Femur (tissue), 1 donor: ENCODE data around the gene TBC1D22A.

ENCODE experiments used
- DNase-seq: peaks from one replicate; pipeline ENCODE4 v3.0.0-alpha.2; 2017

TBC1D22A gene

GRCh38 chr22:46893281-46894020 is 131.0 kb downstream of the TBC1D22A start:
- DNase-seq, result no peak

GRCh38 chr22:46894081-46894671 is 131.7 kb downstream of the TBC1D22A start:
- DNase-seq, result no peak

GRCh38 chr22:46894851-46895640 is 132.6 kb downstream of the TBC1D22A start:
- no peak for DNase-seq

- no peak for DNase-seq
Observed at GRCh38 chr22:46895753-46896152, 133.3 kb downstream of the TBC1D22A start.

GRCh38 chr22:46896166-46896565 is 133.7 kb downstream of the TBC1D22A start:
- no peak for DNase-seq

- no peak for DNase-seq
Observed at GRCh38 chr22:46896568-46897245, 134.3 kb downstream of the TBC1D22A start.

- no peak for DNase-seq
Observed at GRCh38 chr22:46897246-46897623, 134.8 kb downstream of the TBC1D22A start.

GRCh38 chr22:46900549-46900948 is 138.1 kb downstream of the TBC1D22A start:
- DNase-seq, result no peak

- DNase-seq, result no peak
Observed at GRCh38 chr22:46902436-46902835, 140.0 kb downstream of the TBC1D22A start.

- DNase-seq, result no peak
Observed at GRCh38 chr22:46902998-46903916, 140.8 kb downstream of the TBC1D22A start.

GRCh38 chr22:46905415-46905814 is 143.0 kb downstream of the TBC1D22A start:
- DNase-seq, result no peak

- no peak for DNase-seq
Observed at GRCh38 chr22:46905834-46906233, 143.4 kb downstream of the TBC1D22A start.

GRCh38 chr22:46906326-46907045 is 144.0 kb downstream of the TBC1D22A start:
- DNase-seq, result no peak

- DNase-seq, result no peak
Observed at GRCh38 chr22:46907241-46908215, 145.1 kb downstream of the TBC1D22A start.

- no peak for DNase-seq
Observed at GRCh38 chr22:46908641-46909107, 146.2 kb downstream of the TBC1D22A start.

- no peak for DNase-seq
Observed at GRCh38 chr22:46909237-46910030, 147.0 kb downstream of the TBC1D22A start.

- no peak for DNase-seq
Observed at GRCh38 chr22:46910624-46911023, 148.2 kb downstream of the TBC1D22A start.

GRCh38 chr22:46911346-46911745 is 148.9 kb downstream of the TBC1D22A start:
- no peak for DNase-seq

- no peak for DNase-seq
Observed at GRCh38 chr22:46913351-46913750, 150.9 kb downstream of the TBC1D22A start.
